ENCODE results near the gene PHKB.
"Not testable (repeated sequence)": the region's sequence is repeated elsewhere in the genome, so short reads cannot be mapped to it uniquely, and the experiment has no call there.

PHKB gene

DNA sequence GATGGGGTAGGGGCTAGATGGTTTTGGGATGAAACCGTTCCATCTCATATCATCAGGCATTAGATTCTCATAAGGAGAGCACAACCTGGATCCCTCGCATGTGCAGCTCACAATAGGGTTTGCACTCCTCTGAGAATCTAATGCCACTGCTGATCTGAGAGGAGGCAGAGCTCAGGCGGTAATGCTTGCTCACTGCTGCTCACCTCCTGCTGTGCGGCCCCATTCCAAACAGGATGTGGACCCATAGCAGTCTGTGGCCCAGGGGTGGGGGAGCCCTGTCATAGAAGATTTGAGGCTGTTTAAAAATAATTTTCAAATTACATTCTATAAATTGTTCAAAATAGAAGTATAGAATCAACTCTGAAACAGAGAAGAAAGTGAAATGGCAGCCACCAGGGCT is 50.8 kb downstream of the PHKB start:
- DNase-seq, result no peak

DNA sequence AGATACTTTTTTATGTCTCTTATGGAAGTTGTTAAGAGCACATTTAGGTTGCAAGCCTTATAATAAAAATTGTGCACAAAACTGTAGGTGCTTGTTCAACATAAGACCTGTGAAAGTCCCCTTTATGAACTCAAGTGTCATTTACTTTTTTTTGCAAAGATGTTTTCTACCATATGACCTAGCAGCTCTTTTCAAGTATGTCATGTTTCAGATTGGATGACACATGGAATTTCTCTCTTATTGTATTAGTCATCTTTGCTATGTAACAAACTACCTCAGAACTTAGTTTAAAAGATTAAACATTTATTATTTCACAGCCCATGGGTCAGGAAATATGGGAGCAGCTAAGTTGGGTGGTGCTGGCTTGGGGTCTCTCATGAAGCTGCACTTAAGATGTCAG is 57.9 kb downstream of the PHKB start:
- DNase-seq, result no peak

DNA sequence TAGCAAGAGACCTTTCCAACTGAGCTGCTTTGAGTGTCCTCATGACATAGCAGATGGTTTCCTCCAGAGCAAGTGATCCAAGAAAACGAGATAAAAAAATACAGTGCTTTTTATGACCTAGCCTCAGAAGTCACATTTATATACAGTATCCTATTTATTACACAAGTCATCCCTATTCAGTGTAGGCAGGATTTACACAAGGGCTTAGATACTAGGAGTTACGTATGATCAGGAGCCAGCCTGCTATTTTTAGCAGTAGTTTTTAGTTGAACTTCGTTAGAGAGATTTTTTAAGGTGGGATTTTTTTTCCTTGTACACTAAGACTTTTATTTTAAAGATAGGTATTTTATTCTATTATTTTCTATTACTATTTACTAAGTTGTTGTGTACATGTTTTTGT is 58.4 kb downstream of the PHKB start:
- DNase-seq, result no peak

DNA sequence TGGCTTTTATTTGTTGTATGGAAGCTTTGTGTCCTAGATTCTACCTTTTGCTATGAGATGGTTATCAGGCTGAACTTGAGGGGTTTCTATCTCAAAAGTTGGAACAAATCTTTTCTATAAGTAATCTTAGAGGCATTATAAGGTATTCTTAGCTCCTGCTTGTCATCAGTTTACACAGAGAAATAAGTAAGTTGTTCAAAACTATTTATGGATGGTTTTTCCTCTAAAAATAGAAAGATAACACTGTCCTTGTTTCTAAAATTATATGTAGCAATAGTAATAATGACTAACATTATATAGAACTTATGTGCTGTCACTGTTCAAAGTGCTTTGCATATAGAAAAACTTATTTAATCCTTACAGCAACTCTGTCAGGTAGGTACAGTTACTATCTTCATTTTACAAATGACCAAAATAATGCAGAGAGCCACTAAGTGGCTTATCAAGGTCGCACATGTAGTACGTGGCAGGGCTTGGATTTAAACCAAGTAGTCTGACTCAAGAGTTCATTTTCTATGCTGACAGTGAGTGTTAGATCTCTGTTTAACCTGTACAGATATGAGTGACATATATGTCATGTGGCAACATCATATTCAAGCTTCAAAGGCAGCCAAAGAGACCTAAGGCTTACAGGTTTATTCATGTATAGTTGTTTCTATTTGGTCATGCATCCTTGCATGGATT is 59.0 kb downstream of the PHKB start:
- no peak for DNase-seq

DNA sequence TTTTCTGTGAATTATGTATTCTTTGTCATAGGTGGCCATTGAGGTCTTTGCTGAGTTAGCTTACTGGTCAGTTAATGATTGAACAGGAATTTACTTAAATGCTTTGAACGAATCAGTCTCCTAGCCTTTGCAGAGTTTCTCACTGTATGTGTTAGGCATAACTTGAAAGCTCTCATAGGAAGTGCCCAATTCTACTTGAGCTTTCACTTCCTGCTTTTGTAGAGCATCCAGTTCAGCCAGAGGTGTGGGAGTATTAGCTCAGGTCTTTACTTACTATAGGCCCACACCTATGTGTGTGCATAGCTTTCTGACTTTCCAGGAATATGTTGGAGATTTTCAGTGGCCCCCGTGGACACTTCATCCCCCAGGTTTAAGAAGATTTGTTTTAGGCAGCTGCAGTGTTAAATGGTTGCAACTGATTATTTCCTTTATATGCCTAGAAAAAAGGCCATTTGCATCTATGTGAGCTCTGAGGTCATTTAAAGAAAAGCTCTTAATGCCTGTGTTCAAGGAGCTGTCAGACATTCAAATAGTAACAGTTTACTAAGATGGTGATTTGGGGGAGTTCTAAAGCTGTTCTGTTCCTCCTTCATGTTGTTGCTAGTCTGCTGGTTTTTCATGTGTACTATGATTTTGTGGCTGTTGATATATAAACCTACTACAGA is 62.3 kb downstream of the PHKB start:
- no peak for DNase-seq

DNA sequence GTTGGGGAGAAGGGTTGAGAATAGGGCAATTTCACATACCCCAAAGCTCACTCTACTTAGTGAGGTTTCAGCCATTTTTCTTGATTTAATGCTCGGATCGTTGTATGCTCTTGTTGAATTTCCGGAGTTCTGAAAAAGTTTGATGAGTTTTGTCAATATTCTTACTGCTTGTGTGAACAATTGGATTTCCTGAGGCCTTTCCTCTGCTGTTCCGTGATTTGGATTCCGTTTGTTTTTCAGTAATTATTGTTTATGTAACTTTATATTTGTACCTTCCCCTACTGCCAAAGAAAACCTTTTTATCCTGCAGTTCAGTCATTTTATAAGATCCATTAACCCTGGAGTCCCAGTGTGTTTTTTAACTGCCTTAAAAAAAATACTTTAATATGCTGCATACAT is 62.9 kb downstream of the PHKB start:
- no peak for DNase-seq

DNA sequence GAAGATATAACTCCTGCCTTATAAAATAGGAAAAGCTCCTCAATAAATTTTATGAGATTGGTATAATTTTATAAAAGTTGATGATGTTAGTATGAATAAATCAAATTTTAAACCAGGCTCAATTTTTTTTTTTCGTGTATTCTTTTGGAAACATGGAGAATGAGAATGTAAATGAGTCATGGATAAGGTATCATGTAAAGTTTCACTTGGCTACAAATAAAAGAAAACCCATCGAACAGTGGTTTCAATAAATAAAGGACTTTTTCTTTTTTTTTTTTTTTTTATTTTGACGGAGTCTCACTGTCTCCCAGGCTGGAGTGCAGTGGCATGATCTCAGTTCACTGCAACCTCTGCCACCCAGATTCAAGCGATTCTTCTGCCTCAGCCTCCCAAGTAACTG is 67.3 kb downstream of the PHKB start:
- DNase-seq, result no peak

DNA sequence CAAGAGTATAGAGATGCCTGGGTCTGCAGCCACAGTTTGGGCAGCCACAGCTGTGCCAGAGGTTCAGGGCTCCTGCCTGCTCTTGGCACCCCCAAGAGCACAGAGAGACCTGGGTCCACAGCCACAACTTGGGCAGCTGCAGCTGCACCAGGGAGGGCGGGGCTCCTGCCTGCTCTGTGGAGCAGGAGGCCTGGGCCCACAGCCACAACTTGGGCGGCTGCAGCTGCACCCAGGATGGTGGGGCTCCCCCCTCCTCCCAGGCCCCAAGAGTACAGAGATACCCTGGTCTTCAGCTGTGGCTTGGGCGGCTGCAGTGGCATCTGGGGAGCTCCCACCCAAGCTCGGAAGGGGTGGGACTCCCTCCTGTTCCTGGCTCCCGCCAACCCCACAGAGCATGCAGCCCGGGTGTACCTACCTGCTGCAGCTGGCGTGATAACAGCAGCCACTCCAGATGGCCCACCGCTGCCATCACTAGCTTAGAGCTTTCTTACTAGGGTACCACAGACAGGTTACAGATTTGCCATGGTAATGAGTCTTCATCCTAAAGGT is 72.7 kb downstream of the PHKB start:
- DNase-seq, result no peak

DNA sequence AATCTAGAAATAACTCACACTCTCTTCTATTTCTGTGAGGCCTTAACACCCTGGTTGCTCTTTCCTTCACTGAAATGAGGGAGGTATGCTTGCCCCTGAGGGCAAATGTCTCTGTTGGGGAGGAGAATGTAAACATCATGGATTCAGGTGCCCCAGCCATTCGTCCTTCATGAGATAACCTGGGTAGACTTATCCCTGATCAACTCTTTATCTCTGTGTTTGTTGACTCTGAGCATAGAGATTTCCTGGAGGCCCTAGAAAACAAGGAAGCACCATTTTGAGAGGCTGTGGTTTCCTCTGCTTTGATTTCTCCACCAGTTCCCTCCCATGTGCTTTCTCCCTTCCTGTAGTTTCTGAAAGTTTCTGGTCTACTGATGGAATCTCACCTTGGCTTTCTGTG is 77.3 kb downstream of the PHKB start:
- DNase-seq, result no peak

DNA sequence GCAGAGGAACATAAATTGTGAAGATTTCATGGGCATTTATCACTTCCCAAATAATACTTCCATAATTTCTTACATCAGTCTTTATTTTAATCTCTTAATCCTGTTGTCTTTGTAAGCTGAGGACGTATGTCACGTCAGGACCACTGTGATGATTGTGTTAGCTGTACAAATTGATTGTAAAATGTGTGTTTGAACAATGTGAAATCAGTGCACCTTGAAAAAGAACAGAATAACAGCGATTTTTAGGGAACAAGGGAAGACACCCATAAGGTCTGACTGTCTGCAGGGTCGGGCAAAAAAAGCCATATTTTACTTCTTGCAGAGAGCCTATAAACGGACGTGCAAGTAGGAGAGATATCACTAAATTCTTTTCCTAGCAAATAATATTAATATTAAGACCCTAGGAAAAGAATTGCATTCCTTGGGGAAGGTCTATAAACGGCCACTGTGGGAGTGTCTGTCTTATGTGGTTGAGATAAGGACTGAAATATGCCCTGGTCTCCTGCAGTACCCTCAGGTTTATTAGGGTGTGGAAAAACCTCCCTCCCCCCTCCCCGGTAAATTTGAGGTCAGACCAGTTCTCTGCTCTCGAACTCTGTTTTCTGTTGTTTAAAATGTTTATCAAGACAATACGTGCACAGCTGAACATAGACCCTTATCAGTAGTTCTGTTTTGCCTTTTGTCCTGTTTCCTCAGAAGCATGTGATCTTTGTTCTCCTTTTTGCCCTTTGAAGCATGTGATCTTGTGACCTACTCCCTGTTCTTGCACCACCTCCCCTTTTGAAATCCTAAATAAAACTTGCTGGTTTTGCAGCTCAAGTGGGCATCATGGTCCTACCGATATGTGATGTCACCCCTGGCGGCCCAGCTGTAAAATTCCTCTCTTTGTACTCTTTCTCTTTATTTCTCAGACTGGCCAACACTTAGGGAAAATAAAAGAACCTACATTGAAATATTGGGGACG is 78.9 kb downstream of the PHKB start:
- DNase-seq, result not testable (repeated sequence)

DNA sequence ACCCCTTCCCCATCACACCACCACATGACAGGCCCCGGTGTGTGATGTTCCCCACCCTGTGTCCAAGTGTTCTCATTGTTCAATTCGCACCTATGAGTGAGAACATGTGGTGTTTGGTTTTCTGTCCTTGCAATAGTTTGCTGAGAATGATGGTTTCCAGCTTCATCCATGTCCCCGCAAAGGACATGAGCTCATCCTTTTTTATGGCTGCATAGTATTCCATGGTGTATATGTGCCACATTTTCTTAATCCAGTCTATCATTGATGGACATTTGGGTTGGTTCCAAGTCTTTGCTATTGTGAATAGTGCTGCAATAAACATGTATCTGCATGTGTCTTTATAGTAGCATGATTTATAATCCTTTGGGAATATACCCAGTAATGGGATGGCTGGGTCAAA is 80.0 kb downstream of the PHKB start:
- DNase-seq, result not testable (repeated sequence)

DNA sequence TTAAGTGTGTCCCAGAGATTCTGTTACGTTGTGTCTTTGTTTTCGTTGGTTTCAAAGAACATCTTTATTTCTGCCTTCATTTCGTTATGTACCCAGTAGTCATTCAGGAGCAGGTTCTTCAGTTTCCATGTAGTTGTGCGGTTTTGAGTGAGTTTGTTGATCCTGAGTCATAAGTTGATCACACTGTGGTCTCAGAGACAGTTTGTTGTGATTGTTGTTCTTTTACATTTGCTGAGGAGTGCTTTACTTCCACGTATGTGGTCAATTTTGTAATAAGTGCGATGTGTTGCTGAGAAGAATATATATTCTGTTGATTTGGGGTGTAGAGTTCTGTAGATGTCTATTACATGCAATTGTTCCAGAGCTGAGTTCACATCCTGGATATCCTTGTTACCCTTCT is 83.1 kb downstream of the PHKB start:
- DNase-seq, result not testable (repeated sequence)

DNA sequence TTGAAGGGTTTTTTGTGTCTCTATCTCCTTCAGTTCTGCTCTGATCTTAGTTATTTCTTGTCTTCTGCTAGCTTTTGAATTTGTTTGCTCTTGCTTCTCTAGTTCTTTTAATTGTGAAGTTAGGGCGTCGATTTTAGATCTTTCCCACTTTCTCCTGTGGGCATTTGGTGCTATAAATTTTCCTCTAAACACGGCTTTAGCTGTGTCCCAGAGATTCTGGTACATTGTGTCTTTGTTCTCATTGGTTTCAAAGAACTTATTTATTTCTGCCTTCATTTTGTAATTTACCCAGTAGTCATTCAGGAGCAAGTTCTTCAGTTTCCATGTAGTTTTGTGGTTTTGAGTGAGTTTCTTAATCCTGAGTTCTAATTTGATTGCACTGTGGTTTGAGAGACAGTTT is 90.1 kb downstream of the PHKB start:
- not testable (repeated sequence) for DNase-seq

DNA sequence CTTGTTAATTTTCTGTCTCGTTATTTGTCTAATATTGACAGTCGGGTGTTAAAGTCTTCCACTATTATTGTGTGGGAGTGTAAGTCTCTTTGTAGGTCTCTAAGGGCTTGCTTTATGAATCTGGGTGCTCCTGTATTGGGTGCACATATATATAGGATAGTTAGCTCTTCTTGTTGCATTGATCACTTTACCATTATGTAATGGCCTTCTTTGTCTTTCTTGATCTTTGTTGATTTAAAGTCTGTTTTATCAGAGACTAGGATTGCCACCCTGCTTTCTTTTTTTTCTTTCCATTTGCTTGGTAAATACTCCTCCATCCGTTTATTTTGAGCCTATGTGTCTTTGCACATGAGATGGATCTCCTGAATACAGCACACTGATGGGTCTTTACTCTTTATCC is 90.6 kb downstream of the PHKB start:
- not testable (repeated sequence) for DNase-seq

DNA sequence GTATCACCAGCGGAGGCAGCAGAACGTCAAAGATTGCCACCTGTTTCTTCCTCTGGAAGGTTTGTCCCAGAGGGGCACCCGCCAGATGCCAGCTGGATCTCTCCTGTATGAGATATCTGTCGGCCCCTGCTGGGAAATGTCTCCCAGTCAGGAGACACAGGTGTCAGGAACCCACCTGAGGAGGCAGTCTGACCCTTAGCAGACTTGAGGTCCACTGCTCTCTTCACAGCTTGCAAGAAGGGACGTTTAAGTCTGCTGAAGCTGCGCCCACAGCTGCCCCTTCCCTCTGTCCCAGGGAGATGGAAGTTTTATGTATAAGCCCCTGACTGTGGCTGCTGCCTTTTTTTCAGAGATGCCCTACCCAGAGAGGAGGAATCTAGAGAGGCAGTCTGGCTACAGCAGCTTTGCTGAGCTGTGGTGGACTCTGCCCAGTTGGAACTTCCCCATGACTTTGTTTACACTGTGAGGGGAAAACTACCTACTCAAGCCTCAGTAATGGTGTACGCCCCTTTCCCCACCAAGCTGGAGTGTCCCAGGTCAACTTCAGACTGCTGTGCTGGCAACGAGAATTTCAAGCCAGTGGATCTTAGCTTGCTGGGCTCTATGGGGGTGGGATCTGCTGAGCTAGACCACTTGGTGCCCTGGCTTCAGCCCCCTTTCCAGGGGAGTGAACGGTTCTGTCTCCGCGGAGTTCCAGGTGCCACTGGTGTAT is 92.9 kb downstream of the PHKB start:
- DNase-seq, result no peak

DNA sequence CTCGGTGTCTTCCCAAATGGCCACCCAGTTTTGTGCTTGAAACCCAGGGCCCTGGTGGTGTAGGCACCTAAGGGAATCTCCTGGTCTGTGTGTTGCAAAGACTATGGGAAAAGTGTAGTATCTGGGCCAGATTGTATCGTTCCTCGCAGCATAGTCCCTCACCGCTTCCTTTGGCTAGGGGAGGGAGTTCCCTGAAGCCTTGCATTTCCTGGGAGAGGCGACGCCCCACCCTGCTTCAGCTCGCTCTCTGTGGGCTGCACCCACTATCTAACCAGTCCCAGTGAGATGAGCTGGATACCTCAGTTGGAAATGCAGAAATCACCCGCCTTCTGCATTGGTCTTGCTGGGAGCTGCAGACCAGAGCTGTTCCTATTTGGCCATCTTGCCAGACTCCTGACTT is 93.5 kb downstream of the PHKB start:
- not testable (repeated sequence) for DNase-seq

DNA sequence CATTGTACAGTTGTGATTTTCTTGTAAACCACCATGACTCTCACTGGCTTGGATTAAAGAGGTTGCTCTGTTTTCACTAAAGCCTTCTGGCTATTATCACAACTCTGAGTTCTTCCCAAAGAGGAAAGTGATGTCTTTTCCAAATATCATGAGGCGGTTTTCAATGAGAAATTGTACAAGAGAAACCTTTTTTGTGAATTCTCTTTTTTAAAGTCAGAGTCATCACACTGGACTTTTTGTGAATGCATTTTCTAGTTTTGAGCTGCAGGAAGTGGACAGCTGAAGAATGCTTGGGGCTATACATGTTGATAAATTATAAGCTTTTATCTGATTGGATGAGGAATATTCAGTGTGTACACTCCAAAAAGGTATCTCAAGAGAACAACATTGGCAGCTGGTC is 100.2 kb downstream of the PHKB start:
- DNase-seq, result no peak

DNA sequence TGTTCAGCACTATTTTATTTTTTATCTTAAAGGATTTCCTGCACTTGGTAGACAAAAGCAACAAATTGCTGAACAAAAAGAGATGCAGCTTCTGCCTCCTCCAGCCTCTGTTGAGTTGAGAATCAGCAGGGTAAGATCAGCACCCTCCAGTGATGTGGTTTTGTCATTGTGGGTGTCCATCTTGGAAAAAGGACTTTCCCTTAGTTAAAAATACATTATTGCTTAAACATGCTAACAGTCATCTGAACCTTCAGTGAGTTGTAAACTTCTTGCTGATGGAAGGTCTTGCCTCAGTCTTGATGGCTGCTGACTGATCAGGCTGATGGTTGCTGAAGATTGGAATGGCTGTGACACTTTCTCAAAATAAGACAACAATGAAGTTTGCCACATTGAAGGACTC is 101.2 kb downstream of the PHKB start:
- no peak for DNase-seq

DNA sequence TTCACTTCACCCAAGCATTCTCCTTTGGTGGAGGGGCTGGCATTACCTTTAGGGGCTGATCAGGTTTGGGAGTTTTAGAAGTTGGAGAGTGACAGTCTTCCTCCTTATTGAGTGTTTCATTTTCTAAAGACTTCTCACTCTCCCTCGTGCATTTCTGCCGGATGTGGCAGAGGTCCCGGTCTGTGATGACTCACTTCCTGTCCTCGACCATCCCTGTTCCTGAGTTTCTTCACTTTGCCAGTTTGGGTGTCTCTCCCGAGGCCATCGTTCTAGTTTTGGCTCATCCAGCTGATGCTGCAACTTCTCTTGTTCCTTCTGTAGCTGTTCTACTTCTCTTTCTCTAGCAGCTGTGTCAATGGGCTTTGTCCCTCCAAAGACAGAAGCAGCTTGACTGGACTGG is 104.3 kb downstream of the PHKB start:
- DNase-seq, result no peak

DNA sequence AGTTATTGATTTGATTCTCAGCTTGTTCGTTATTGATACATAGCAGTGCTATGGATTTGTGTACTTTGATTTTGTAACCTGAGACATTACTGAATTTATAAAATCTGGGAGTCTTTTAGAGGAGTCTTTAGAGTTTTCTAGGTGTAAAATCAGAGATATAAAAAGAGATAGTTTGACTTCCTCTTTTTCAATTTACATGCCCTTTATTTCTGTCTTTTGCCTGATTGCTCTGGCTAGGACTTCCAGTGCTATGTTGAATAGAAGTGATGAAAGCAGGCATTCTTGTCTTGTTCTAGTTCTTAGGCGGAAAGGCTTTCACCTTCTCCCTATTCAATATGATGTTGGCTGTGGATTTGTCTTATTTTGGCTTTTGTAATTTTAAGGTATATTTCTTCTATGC is 106.2 kb downstream of the PHKB start:
- no peak for DNase-seq

DNA sequence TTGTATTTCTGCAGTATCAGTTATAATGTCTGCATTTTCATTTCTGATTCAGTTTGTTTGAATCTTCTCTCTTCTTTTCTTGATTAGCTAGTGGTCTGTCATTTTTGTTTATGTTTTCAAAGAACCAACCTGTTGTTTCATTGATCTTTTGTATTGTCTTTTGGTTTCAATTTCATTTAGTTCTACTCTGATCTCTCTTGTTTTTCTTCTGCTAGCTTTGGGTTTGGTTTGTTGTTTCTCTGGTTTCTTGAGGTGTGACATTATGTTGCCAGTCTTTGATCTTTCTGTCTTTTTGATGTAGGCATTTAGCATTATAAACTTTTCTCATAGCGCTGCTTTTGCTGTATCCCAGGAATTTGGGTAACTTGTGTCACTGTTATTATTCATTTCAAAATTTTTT is 107.2 kb downstream of the PHKB start:
- no peak for DNase-seq

DNA sequence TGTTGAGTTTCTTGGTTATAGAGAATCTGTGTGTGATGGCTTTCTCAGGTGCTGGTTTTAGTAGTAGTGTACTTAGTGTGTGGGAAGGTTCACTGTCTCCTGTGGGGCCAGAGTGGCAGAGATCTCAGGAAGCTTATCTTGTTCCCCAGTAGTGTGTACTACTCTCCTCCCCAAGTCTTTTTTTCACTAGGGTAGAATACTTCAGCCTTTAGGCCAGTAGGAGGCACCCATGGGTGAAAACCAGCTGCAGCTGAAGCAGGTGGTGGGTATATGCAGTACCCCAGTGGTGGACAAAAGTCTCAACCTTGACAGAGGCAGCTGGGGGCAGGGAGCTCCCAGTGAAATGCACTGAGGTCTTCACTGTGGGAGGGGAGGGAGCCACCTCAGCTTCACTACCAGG is 109.9 kb downstream of the PHKB start:
- no peak for DNase-seq

DNA sequence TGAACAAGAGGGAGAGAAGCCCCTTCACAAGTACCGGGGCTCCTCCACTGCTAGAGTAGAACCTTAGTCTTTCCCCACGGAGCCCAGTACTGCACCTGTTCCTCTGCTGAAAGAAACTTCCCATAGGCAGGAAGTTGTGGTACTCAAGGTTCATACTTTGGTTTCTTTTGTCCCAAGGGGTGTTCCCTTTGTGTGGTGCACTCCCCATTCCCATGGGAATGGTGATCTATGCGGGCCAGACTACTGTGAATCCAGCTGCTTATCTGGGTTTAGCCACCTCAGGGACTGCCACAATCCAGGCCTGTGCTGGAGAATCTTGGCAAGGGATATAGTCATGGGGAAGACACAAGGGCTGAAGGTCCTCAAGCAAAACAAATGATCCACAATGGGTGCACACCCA is 110.6 kb downstream of the PHKB start:
- no peak for DNase-seq
